ENCODE results near the gene NDUFV1.

- TF ChIP-seq, protein P1, sequence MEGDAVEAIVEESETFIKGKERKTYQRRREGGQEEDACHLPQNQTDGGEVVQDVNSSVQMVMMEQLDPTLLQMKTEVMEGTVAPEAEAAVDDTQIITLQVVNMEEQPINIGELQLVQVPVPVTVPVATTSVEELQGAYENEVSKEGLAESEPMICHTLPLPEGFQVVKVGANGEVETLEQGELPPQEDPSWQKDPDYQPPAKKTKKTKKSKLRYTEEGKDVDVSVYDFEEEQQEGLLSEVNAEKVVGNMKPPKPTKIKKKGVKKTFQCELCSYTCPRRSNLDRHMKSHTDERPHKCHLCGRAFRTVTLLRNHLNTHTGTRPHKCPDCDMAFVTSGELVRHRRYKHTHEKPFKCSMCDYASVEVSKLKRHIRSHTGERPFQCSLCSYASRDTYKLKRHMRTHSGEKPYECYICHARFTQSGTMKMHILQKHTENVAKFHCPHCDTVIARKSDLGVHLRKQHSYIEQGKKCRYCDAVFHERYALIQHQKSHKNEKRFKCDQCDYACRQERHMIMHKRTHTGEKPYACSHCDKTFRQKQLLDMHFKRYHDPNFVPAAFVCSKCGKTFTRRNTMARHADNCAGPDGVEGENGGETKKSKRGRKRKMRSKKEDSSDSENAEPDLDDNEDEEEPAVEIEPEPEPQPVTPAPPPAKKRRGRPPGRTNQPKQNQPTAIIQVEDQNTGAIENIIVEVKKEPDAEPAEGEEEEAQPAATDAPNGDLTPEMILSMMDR (IDR thresholded peaks at IDR 0.05 in 2 of 3, conservative IDR thresholded peaks at IDR 0.05 in 1 of 3; ENCODE audit: borderline replicate concordance in 1 of 3, insufficient read depth in 1 of 3, low read depth in 2 of 3, low read length in 2 of 3), result no peak
- TF ChIP-seq CEBPB (IDR thresholded peaks at IDR 0.05; ENCODE audit: low read depth) (no peak), EZH2phosphoT487 (IDR thresholded peaks at IDR 0.05; ENCODE audit: borderline replicate concordance) (no peak), POLR2A (IDR thresholded peaks at IDR 0.05; ENCODE audit: borderline replicate concordance, extremely low read depth, insufficient read depth, insufficient read length) (no peak), FOSL1 (IDR thresholded peaks at IDR 0.05; ENCODE audit: low read depth) (no peak), ZBTB33 (IDR thresholded peaks at IDR 0.05; ENCODE audit: extremely low read depth, insufficient replicate concordance, low read length) (no peak), JUND (IDR thresholded peaks at IDR 0.05) (no peak), TCF7L2 (IDR thresholded peaks at IDR 0.05; ENCODE audit: borderline replicate concordance, extremely low read depth, insufficient read depth, insufficient read length) (no peak), REST (IDR thresholded peaks at IDR 0.05; ENCODE audit: low read depth) (no peak), YY1 (IDR thresholded peaks at IDR 0.05; ENCODE audit: extremely low read depth, insufficient replicate concordance, low read depth, low read length) (no peak), EZH2 (IDR thresholded peaks at IDR 0.05) (no peak), ELF1 (IDR thresholded peaks at IDR 0.05; ENCODE audit: borderline replicate concordance, low read depth) (no peak)
- TF ChIP-seq, protein P2, sequence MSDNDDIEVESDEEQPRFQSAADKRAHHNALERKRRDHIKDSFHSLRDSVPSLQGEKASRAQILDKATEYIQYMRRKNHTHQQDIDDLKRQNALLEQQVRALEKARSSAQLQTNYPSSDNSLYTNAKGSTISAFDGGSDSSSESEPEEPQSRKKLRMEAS (IDR thresholded peaks at IDR 0.05), result no peak
Measured at GRCh38 chr11:67638535-67639437, 32.0 kb downstream of the NDUFV1 start.

Data from HCT116 (cell line).